SU-DHL-6 (cell line): ENCODE results near the gene LRRC4B.

Source experiments
- H2AFZ ChIP-seq: fragments of 200-600 bp; sonication (generic); 2 replicates; pipeline ENCODE4 v1.6.1; 2014; ENCODE audit warnings: low read depth, mild to moderate bottlenecking, moderate library complexity, mixed read lengths, antibody characterized with exemption, low read length; ENCODE audit not compliant: severe bottlenecking
- H3F3A ChIP-seq: fragments of 200-600 bp; shearing (Covaris generic); 2 replicates; pipeline ENCODE4 v1.6.0; 2016; ENCODE audit warnings: antibody characterized with exemption, mild to moderate bottlenecking; ENCODE audit not compliant: insufficient read depth
- H3K27ac ChIP-seq: fragments of 200-600 bp; sonication (generic); 2 replicates; pipeline ENCODE4 v1.5.1; 2016; ENCODE audit warnings: low read depth, mild to moderate bottlenecking, low read length, moderate library complexity, mixed read lengths
- H3K27me3 ChIP-seq: fragments of 200-600 bp; sonication (generic), shearing (Covaris generic); 2 replicates; pipeline ENCODE4 v1.6.0; 2014; ENCODE audit warnings: mild to moderate bottlenecking, low read length
- H3K36me3 ChIP-seq: fragments of 200-600 bp; sonication (generic); 2 replicates; pipeline ENCODE4 v1.6.1; 2014; ENCODE audit warnings: mild to moderate bottlenecking, low read length, mixed read lengths
- H3K4me2 ChIP-seq: fragments of 300-600, 200-600 bp; shearing (Covaris generic), sonication (generic); 2 replicates; pipeline ENCODE4 v1.6.0; 2014; ENCODE audit warnings: low read length, low read depth, mild to moderate bottlenecking; ENCODE audit not compliant: poor library complexity, severe bottlenecking
- H3K4me3 ChIP-seq: fragments of 200-600 bp; sonication (generic); 2 replicates; pipeline ENCODE4 v1.5.1; 2014; ENCODE audit warnings: antibody characterized with exemption, low read length, mild to moderate bottlenecking, mixed read lengths; ENCODE audit not compliant: insufficient read depth, poor library complexity, severe bottlenecking
- H3K79me2 ChIP-seq: fragments of 200-600 bp; sonication (generic); 2 replicates; pipeline ENCODE4 v1.6.1; 2014; ENCODE audit warnings: mild to moderate bottlenecking, low read length, moderate library complexity; ENCODE audit not compliant: insufficient read depth
- H3K9ac ChIP-seq: fragments of 200-600 bp; sonication (generic); 2 replicates; pipeline ENCODE4 v1.7.0; 2014; ENCODE audit warnings: mild to moderate bottlenecking, low read length
- H3K9me2 ChIP-seq: fragments of 200-600 bp; sonication (generic); replicated peaks from 2 replicates; pipeline ENCODE4 v1.6.1; 2014; ENCODE audit warnings: low read length; ENCODE audit not compliant: insufficient read depth
- H3K9me3 ChIP-seq: fragments of 200-600 bp; sonication (generic); 2 replicates; pipeline ENCODE4 v1.6.1; 2014; ENCODE audit warnings: low read length, mixed read lengths; ENCODE audit not compliant: insufficient read depth
- H4K20me1 ChIP-seq: fragments of 200-600 bp; sonication (generic); 2 replicates; pipeline ENCODE4 v1.6.1; 2014; ENCODE audit warnings: low read depth, mild to moderate bottlenecking, antibody characterized with exemption, low read length, moderate library complexity, mixed read lengths
- EZH2phosphoT487 ChIP-seq: fragments of 200-600 bp; sonication (generic), shearing (Covaris generic); conservative IDR thresholded peaks from 2 replicates; pipeline ENCODE4 v1.6.1; 2018; ENCODE audit warnings: mild to moderate bottlenecking, antibody characterized with exemption, low read length, moderate library complexity, mixed read lengths
- TF ChIP-seq, protein P1 (sequence below): fragments of 200-600 bp; sonication (generic); IDR thresholded peaks from one replicate; pipeline ENCODE4 v1.5.1; 2017; ENCODE audit warnings: antibody characterized with exemption, mild to moderate bottlenecking, low read length, moderate library complexity; ENCODE audit not compliant: insufficient read depth, poor library complexity, severe bottlenecking

LRRC4B gene

DNA sequence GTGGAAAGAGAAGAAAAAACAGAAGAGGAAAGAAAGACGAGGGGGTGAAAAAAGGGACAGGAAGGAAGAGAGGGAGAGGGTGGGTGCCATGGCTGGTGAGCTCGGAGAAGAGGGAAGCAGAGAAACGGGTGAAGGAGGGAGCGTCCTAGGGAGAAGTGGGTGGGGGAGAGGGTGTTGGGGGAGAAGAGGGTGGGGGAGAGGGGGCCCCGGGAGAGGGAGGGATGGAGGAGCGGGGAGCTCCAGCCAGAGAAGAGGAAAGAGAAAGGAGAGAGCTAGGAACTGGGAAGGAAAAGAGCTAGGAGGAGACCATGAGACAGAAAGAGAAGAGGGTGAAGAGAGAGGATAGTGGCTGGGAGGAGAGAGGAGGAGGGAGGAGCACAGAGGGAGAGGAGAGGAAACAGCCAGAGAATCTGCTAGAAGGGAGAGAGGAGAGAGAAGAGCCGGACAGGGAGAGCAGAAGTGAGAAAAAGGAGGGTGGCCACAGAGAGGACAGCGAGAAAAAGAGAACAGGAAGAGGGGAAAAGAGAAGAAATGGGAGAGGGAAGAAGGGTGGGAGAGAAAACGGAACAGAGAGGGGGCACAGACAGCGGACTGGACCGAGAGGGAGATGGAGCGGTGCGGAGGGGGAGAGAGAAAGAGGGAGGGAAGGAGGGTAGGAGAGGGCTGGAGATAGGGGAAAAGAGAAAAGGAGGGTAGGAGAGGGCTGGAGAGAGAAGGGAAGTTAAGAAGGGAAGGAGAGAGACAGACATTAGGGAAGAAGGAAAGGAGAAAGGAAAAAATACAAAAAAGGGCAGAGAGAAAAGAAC is 79.6 kb downstream of the LRRC4B start:
- no peaks in the 10 kb centered on the region for H3K79me2 ChIP-seq
- no peak overlapping the region for H3K27ac ChIP-seq
- no peaks in the 10 kb centered on the region for H3K9me2 ChIP-seq
- no peak overlapping the region for H3K4me2 ChIP-seq
- 0 out of 2 replicates have a peak, but pooled peaks cover 3% of the 10 kb centered on the region for H3K36me3 ChIP-seq
- H3K4me3 ChIP-seq: no peak overlapping the region
- peaks cover 6% of the 10 kb centered on the region; the same call in 1 of the 2 replicates for H3K9me3 ChIP-seq
- no peaks in the 10 kb centered on the region for H3K27me3 ChIP-seq
- TF ChIP-seq, protein P1, sequence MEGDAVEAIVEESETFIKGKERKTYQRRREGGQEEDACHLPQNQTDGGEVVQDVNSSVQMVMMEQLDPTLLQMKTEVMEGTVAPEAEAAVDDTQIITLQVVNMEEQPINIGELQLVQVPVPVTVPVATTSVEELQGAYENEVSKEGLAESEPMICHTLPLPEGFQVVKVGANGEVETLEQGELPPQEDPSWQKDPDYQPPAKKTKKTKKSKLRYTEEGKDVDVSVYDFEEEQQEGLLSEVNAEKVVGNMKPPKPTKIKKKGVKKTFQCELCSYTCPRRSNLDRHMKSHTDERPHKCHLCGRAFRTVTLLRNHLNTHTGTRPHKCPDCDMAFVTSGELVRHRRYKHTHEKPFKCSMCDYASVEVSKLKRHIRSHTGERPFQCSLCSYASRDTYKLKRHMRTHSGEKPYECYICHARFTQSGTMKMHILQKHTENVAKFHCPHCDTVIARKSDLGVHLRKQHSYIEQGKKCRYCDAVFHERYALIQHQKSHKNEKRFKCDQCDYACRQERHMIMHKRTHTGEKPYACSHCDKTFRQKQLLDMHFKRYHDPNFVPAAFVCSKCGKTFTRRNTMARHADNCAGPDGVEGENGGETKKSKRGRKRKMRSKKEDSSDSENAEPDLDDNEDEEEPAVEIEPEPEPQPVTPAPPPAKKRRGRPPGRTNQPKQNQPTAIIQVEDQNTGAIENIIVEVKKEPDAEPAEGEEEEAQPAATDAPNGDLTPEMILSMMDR: no peak
- no peak for TF ChIP-seq EZH2phosphoT487
- H2AFZ ChIP-seq: no peak overlapping the region
- no peaks in the 10 kb centered on the region for H3F3A ChIP-seq
- H3K9ac ChIP-seq: no peak overlapping the region
- no peaks in the 10 kb centered on the region for H4K20me1 ChIP-seq

DNA sequence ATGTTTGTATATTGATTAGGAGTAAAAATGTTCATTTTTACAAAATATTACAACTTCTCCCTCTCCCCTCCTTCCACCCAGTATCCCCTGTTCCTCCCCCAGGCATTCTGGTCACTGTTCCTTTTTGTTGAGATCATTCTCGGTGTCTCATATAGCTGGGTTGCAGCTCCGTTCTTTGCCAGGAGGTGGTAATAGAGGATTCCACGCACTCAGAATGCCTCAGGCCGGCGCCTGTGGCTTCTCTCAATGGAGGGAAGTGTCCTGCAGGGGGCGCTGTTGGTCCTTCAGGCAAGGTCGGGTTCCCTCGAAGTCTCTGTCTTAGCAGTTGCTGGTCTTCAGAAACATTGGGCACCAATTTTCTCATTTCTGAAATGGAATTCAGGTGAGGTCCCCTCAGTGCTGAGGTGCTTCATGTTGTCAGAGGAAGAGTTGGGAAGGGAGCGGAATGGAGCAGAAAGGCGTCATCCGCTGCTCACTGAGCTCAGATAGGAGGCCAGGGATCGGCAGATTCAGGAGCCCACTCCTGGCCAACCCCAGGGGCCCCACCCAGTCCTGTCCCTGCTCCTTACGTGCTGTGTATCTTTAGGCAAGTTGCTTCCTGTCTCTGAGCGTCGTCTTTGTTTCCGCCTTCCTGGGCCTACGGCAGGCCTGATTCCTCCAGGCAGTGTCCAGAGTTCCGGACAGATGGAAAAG is 81.3 kb downstream of the LRRC4B start:
- Histone ChIP-seq H3K4me2 (no peak overlapping the region), H2AFZ (no peak overlapping the region), H3K27me3 (no peaks in the 10 kb centered on the region), H3K36me3 (0 out of 2 replicates have a peak, but pooled peaks cover 3% of the 10 kb centered on the region), H3K4me3 (no peak overlapping the region), H4K20me1 (no peaks in the 10 kb centered on the region), H3K79me2 (no peaks in the 10 kb centered on the region), H3K9ac (no peak overlapping the region), H3F3A (no peaks in the 10 kb centered on the region), H3K9me3 (peaks cover 6% of the 10 kb centered on the region; the same call in 1 of the 2 replicates), H3K9me2 (no peaks in the 10 kb centered on the region), H3K27ac (no peak overlapping the region)
- TF ChIP-seq, protein P1: peak; percentile 29
- TF ChIP-seq EZH2phosphoT487: no peak

DNA sequence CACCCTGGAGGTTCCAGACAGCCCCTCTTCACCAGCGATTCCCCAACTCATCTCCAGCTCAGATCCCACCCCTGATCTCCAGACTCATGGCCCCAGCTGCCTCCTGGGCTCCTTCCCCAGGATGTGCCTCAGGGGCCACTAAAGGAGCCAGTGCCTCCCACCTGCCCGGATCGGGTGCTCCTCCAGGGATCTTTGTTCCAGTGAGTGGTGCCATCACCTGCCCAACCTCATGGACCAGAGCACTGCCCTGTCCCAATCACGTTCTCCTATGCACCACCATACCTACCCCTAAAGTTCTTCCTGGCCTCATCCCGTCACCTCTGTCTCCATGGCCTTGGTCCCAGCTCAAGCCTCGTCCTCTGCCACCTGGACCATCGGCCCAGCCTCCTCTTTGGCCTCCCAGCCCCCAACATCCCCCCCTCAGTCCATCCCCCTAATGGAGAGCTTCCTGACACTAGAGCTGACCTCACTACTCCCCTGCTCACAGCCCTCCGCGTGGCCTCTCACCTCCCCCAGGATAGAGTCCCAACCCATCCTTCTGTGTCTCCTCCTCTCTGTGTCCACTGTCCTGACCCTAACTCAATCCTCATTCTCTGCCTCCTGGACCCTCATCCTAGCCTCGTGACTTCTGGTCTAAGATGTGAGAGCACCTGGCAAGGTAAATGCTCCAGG is 82.8 kb downstream of the LRRC4B start:
- no peak overlapping the region for H2AFZ ChIP-seq
- no peak overlapping the region for H3K4me3 ChIP-seq
- H3K4me2 ChIP-seq: no peak overlapping the region
- H3K9ac ChIP-seq: no peak overlapping the region
- H3K79me2 ChIP-seq: no peaks in the 10 kb centered on the region
- peaks cover 6% of the 10 kb centered on the region; the same call in 1 of the 2 replicates for H3K9me3 ChIP-seq
- H3K36me3 ChIP-seq: 0 out of 2 replicates have a peak, but pooled peaks cover 3% of the 10 kb centered on the region
- no peaks in the 10 kb centered on the region for H3K27me3 ChIP-seq
- no peaks in the 10 kb centered on the region for H4K20me1 ChIP-seq
- no peak overlapping the region for H3K27ac ChIP-seq
- no peaks in the 10 kb centered on the region for H3K9me2 ChIP-seq
- TF ChIP-seq, protein P1: no peak
- no peak for TF ChIP-seq EZH2phosphoT487
- H3F3A ChIP-seq: no peaks in the 10 kb centered on the region
